T-helper 17 cell (primary cell): ENCODE data around the gene PRKCH. TPM values are rescaled to one million over a fixed set of nuclear protein-coding genes. Genes with fewer than 3 reads are reported as not detected.

ENCODE experiments used
- ATAC-seq: fragments of 150-1000 bp; cut with Tn5 transposase; 2 replicates; pipeline ENCODE4 v1.10.0; 2021; ENCODE audit warnings: mild to moderate bottlenecking, moderate library complexity
- DNase-seq, 3 donors: peaks; one replicate each; pipeline versions ENCODE4 v3.0.0 to v3.0.0-alpha.2; 2020 to 2021
- H3K9me3 ChIP-seq: one replicate; pipeline ENCODE4 v1.7.0; 2013; ENCODE audit warnings: low read length, mild to moderate bottlenecking; ENCODE audit not compliant: control insufficient read depth, poor library complexity, severe bottlenecking
- H3K27ac Mint-ChIP-seq: one replicate; pipeline ENCODE4 v1.8.0; 2022; ENCODE audit warnings: mild to moderate bottlenecking, moderate library complexity, mixed read lengths
- H3K27me3 Mint-ChIP-seq: one replicate; pipeline ENCODE4 v1.8.0; 2022; ENCODE audit warnings: mixed read lengths
- H3K36me3 Mint-ChIP-seq: one replicate; pipeline ENCODE4 v1.8.0; 2022; ENCODE audit warnings: low read depth, mixed read lengths
- H3K4me1 Mint-ChIP-seq: one replicate; pipeline ENCODE4 v1.8.0; 2022; ENCODE audit warnings: mild to moderate bottlenecking, mixed read lengths
- H3K4me3 Mint-ChIP-seq: one replicate; pipeline ENCODE4 v1.8.0; 2022; ENCODE audit warnings: mild to moderate bottlenecking, moderate library complexity, mixed read lengths
- total RNA-seq, 4 donors: library from RNA in 2 of 4; stranded (reverse) in 2 of 4; gene quantifications; one replicate each; pipeline ENCODE4 v1.2.3 and lab custom pipeline; 2022 to 2026

The PRKCH gene
- total RNA-seq, 2 donors from 2014 or later, result 328 to 342 TPM

GRCh38 chr14:61438860-61439765 is 117.7 kb downstream of the PRKCH start:
- peak overlapping the region; percentile 96 for H3K27ac Mint-ChIP-seq
- H3K4me3 Mint-ChIP-seq, result peak overlapping the region; percentile 93
- ATAC-seq (peak; percentile 73), DNase-seq (peak in 2 of 3 donors; percentile 24 to 25)
- no peaks in the 10 kb centered on the region for H3K9me3 ChIP-seq
- peaks cover 62% of the 10 kb centered on the region for H3K4me1 Mint-ChIP-seq
- H3K36me3 Mint-ChIP-seq, result peaks cover 6% of the 10 kb centered on the region
- H3K27me3 Mint-ChIP-seq, result no peaks in the 10 kb centered on the region

DNA sequence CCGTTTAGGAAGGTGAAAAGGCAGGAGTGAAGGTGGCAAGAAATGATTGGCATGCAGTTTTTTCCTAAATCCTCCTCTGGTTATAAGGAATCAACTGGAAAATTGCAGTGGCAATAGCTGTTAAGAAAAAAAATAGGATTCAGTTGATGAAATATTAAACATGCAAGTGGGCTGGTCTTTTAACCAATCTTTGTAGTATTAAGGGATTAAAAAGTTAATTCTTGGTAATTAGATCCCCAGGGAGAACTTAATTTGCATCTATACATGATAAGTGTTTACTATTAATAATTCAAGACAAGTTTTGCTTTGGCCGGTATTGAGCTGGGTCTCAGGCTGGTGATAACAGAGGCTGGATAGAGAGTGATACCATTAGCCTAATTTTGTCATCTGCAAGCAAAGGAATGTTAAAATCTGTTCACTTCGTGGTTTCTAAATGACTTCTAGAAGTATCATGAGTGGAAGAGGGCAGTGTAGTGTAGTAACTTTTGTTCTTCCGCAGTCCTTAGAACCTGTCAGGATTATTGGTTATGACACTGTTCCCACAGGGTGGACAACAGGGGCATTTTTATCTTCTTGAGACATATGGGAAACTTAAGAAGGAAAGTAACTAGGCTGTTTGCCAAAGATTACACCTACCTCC is 118.5 kb downstream of the PRKCH start:
- Mint-ChIP-seq H3K36me3 (peaks cover 3% of the 10 kb centered on the region), H3K4me1 (peaks cover 61% of the 10 kb centered on the region)

GRCh38 chr14:61443481-61443880 is 122.1 kb downstream of the PRKCH start:
- Mint-ChIP-seq H3K4me1 (peaks cover 57% of the 10 kb centered on the region), H3K36me3 (peaks cover 5% of the 10 kb centered on the region), H3K4me3 (peak overlapping the region; percentile 74), H3K27ac (peak overlapping the region; percentile 92), H3K27me3 (no peaks in the 10 kb centered on the region)
- no peak for DNase-seq
- H3K9me3 ChIP-seq, result no peaks in the 10 kb centered on the region
- no peak for ATAC-seq

More for the DNA sequence above, 118.5 kb downstream of the PRKCH start:
- DNase-seq (no peak), ATAC-seq (no peak)
- Mint-ChIP-seq H3K27me3 (no peaks in the 10 kb centered on the region), H3K4me3 (peak overlapping the region; percentile 93), H3K27ac (peak overlapping the region; percentile 96)
- H3K9me3 ChIP-seq, result no peaks in the 10 kb centered on the region

GRCh38 chr14:61444215-61444768 is 122.9 kb downstream of the PRKCH start:
- peaks cover 60% of the 10 kb centered on the region for H3K4me1 Mint-ChIP-seq
- H3K27ac Mint-ChIP-seq, result peak overlapping the region; percentile 92
- peak in 2 of 3 donors; percentile 38 to 39 for DNase-seq
- H3K27me3 Mint-ChIP-seq, result no peaks in the 10 kb centered on the region
- peak; percentile 86 for ATAC-seq
- H3K4me3 Mint-ChIP-seq, result peak overlapping the region; percentile 74
- H3K9me3 ChIP-seq, result no peaks in the 10 kb centered on the region
- H3K36me3 Mint-ChIP-seq, result peaks cover 9% of the 10 kb centered on the region

DNA sequence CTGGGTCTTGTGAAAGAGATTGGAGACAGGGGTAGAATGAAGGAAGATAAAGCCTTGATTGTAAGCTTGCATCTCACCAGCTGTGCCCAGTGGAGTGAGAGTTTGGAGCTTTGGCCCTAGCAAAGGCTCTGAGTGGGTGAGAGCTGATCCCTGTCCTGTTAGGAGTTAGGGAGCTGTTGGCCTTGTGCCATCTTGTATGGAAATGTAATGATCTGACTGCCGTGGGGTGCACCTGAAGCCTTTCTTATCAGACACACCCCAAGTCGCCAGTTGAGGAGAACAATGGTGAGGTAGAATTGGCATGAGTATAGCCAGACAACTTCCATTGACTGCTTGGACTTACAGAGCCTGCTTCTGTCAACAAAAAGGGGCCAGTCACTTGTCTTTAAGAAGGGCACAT is 130.1 kb downstream of the PRKCH start:
- peaks cover 74% of the 10 kb centered on the region for H3K4me1 Mint-ChIP-seq
- no peaks in the 10 kb centered on the region for H3K9me3 ChIP-seq
- ATAC-seq (no peak), DNase-seq (no peak)
- no peaks in the 10 kb centered on the region for H3K27me3 Mint-ChIP-seq
- peak overlapping the region; percentile 92 for H3K27ac Mint-ChIP-seq
- H3K36me3 Mint-ChIP-seq, result peaks cover 19% of the 10 kb centered on the region
- H3K4me3 Mint-ChIP-seq, result peak overlapping the region; percentile 7

DNA sequence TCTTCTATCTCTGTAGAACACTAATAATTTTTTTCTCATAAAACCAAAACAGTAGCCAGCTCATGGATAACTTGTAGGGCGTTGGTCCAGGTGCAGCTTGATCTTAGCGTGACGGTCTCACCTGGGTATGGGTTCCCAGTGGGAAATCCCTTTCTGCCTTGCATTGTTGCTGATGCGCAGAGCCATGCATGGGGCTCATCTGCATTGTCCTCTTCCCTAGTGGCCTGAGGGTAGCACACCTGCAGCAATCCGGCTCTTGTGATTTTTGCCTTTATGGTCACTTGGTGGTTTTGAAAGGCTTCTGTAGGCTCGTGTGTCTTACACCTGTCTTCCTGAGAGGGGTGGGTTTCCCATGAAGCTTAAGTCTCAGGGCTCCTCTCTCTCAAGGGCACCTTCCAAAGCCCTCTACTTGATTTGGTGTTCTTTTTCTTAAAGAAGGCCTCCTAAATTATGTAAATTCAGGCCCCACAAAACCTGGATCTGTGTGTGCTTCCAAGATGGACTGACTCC is 130.6 kb downstream of the PRKCH start:
- peak overlapping the region; percentile 80 for H3K4me3 Mint-ChIP-seq
- peaks cover 18% of the 10 kb centered on the region for H3K36me3 Mint-ChIP-seq
- DNase-seq (no peak), ATAC-seq (peak; percentile 12)
- H3K4me1 Mint-ChIP-seq, result peaks cover 74% of the 10 kb centered on the region
- H3K9me3 ChIP-seq, result no peaks in the 10 kb centered on the region
- no peaks in the 10 kb centered on the region for H3K27me3 Mint-ChIP-seq
- peak overlapping the region; percentile 92 for H3K27ac Mint-ChIP-seq

DNA sequence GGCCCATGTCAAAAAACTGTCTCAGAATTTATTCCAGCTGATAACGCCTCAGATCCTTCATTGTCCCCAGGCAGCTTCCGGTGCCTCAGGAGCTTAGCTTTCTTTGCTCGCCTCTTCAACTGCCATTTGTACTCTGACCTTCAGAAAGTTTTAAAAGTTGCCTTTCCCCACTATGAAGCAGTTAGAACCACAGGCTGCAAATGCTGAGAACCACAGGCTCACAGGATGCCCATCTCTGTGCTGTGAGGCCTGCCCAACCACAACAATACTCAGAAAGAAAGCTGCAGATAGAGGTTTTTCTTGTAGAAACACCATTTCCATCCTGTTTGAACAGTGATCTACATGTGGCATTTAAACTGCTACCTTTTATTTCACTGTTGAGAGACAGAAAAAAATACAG is 131.1 kb downstream of the PRKCH start:
- Mint-ChIP-seq H3K27ac (peak overlapping the region; percentile 92), H3K4me1 (peaks cover 74% of the 10 kb centered on the region), H3K4me3 (peak overlapping the region; percentile 80), H3K36me3 (peaks cover 18% of the 10 kb centered on the region), H3K27me3 (no peaks in the 10 kb centered on the region)
- ATAC-seq (peak; percentile 88), DNase-seq (peak in 1 of 3 donors; percentile 29)
- no peaks in the 10 kb centered on the region for H3K9me3 ChIP-seq

GRCh38 chr14:61453103-61453767 is 131.9 kb downstream of the PRKCH start:
- Mint-ChIP-seq H3K4me1 (peaks cover 76% of the 10 kb centered on the region), H3K27ac (peak overlapping the region; percentile 92), H3K4me3 (peak overlapping the region; percentile 81)

GRCh38 chr14:61454545-61454944 is 133.2 kb downstream of the PRKCH start:
- H3K27ac Mint-ChIP-seq, result peak overlapping the region; percentile 92
- peak overlapping the region; percentile 19 for H3K4me3 Mint-ChIP-seq
- no peaks in the 10 kb centered on the region for H3K27me3 Mint-ChIP-seq
- no peak for ATAC-seq
- DNase-seq, result no peak
- H3K9me3 ChIP-seq, result no peaks in the 10 kb centered on the region
- peaks cover 23% of the 10 kb centered on the region for H3K36me3 Mint-ChIP-seq
- peaks cover 73% of the 10 kb centered on the region for H3K4me1 Mint-ChIP-seq

More at GRCh38 chr14:61453103-61453767, 131.9 kb downstream of the PRKCH start:
- Mint-ChIP-seq H3K27me3 (no peaks in the 10 kb centered on the region), H3K36me3 (peaks cover 18% of the 10 kb centered on the region)
- DNase-seq (no peak), ATAC-seq (no peak)
- no peaks in the 10 kb centered on the region for H3K9me3 ChIP-seq

GRCh38 chr14:61455351-61455750 is 134.0 kb downstream of the PRKCH start:
- no peak for DNase-seq
- Mint-ChIP-seq H3K4me1 (peaks cover 65% of the 10 kb centered on the region), H3K27me3 (no peaks in the 10 kb centered on the region), H3K27ac (peak overlapping the region; percentile 92), H3K4me3 (peak overlapping the region; percentile 50), H3K36me3 (peaks cover 25% of the 10 kb centered on the region)
- no peak for ATAC-seq
- no peaks in the 10 kb centered on the region for H3K9me3 ChIP-seq

DNA sequence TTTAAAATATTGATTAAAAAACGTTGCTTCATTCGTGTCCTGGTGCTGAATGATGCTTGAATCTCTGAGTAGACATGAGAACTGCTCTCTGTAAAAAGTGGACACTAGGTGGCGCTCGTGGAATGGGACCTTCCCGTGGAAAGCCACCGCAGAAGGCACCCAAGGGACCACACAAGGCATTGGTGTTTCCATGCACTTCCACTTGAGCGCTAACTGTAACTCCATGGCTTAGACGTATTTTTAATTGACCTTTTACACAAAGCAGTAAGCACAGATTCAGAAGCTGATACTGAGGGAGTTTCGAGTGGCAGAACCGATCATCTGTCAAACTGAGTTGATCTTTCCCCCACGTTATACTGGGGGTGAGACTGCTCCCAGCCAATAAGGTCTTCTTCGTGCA is 135.3 kb downstream of the PRKCH start:
- no peaks in the 10 kb centered on the region for H3K9me3 ChIP-seq
- Mint-ChIP-seq H3K27ac (peak overlapping the region; percentile 92), H3K4me1 (peaks cover 62% of the 10 kb centered on the region), H3K36me3 (peaks cover 24% of the 10 kb centered on the region), H3K27me3 (no peaks in the 10 kb centered on the region), H3K4me3 (no peak overlapping the region)
- peak; percentile 50 for ATAC-seq
- DNase-seq, result peak; percentile 62 to 82 (median 66)

DNA sequence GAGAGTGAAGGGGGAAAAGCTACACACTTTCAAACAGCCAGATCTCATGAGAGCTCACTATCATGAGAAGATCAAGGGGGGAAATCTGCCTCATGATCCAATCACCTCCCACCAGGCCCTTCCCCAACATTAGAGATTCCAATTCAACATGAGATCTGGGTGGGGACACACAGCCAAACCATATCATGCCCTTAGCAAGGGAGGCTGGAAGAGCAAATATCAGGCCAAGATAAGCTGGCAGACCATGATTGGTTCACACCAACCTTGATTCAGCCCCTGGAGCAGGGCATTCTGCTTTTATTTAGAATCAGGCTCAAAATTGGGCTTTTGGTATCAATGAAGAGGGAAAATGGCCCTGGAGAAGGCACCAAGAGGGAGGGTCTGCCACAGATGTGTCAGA is 137.4 kb downstream of the PRKCH start:
- DNase-seq (no peak), ATAC-seq (no peak)
- H3K9me3 ChIP-seq, result no peaks in the 10 kb centered on the region
- Mint-ChIP-seq H3K27me3 (no peaks in the 10 kb centered on the region), H3K4me3 (no peak overlapping the region), H3K4me1 (peaks cover 50% of the 10 kb centered on the region), H3K36me3 (peaks cover 27% of the 10 kb centered on the region), H3K27ac (peak overlapping the region; percentile 92)
